GM10266 (cell line): ENCODE results near the gene SEMA6A.

Source experiments
- DNase-seq: peaks from one replicate; pipeline ENCODE4 v3.0.0; 2012; ENCODE audit errors: extremely low spot score
- TF ChIP-seq, protein P1 (sequence below): IDR thresholded peaks from 2 replicates; pipeline ENCODE4 v1.5.1; 2012; ENCODE audit warnings: mild to moderate bottlenecking, low read depth; ENCODE audit not compliant: control insufficient read depth, insufficient read depth; ENCODE audit errors: missing control alignments

Gene SEMA6A

DNA sequence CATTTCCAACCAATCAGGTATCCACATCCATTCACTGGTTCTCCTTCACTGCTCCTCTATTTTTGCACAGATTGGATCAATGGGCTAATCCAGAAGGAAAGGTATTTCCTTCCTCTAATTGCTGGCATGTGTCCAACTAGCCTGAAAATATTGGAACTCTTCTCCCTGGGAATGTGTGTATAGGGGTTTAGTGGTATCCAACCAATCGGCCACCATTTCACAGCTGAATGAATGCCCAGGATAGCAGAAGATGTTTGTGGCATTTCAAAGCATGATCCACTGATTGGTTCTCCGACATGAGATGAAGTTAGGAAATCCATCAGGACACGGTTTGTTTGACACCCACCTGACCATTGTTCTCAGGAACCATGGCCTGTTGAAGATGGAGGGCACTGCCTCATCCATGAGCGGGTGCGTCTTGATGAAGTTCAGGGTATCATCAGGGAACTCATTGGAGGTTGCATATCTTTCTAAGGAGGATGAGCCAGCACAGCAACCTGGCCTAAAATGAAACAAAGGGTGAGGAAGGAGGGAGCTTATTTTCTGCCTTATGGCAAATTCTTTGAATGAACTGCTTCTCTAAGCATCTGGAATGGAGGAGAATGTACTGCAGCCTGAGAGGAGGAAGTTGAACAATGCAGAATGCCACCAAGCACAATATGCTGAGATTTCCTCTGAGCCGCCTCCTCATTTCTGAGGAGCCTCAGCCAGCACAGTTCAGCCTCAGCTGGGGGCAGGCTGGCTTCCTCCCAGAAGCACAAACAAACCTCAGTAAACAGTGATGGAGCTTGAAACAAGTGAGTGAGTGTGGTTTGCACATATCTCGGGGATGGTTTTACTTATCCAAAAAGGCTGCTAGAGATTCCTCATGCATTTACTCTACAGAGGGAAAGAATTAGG lies 94.6 kb downstream of the SEMA6A start:
- DNase-seq = no peak
- TF ChIP-seq, protein P1, sequence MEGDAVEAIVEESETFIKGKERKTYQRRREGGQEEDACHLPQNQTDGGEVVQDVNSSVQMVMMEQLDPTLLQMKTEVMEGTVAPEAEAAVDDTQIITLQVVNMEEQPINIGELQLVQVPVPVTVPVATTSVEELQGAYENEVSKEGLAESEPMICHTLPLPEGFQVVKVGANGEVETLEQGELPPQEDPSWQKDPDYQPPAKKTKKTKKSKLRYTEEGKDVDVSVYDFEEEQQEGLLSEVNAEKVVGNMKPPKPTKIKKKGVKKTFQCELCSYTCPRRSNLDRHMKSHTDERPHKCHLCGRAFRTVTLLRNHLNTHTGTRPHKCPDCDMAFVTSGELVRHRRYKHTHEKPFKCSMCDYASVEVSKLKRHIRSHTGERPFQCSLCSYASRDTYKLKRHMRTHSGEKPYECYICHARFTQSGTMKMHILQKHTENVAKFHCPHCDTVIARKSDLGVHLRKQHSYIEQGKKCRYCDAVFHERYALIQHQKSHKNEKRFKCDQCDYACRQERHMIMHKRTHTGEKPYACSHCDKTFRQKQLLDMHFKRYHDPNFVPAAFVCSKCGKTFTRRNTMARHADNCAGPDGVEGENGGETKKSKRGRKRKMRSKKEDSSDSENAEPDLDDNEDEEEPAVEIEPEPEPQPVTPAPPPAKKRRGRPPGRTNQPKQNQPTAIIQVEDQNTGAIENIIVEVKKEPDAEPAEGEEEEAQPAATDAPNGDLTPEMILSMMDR = no peak

DNA sequence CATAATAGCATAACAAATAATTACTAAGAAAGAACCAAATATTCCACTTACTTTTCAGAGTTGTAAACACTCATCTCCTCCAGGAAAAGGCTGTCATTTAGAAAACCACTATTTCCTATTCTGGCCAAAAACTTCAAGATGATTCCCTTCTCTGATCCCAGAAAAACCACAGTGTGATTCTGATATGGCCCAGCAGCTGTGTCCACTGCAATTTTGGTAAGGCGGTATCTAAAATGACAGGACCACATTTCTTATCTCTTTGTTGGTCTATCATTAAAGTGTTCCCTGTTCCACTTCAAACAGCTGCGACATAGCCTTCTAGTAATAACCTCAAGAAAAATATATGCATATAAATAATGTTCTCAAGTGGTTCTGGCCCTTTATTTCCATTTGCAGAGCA lies 96.1 kb downstream of the SEMA6A start:
- no peak for DNase-seq
- TF ChIP-seq, protein P1 = no peak

DNA sequence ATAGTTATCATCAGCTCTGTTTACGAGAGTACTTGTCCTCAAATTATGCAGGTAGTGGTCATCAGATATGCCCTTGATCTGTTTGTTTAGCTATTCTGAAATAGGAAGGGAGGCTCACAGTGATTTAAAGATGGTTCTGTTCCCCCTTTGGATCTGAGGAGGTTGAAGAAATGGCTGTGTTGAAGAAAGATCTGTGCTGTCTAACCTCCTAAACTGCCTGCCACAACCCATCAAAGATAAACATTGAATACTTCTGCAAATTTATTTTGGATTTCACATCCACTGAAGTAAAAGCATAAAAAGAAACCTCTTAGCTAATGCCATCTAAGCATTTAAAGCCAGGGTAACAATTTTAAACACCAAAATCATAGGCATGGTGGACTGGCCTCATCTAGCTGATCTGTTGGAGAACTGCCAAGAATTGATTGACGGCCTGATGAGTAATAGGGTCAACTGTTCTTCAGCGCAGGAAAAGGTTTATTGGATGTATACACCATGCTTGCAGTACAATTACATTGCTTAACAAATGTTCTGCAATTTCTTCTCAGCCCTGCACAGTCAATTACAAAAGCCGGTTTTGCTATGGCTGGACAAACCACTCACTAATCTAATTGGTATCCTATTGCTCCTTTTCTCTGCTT lies 97.6 kb downstream of the SEMA6A start:
- TF ChIP-seq, protein P1 = no peak
- DNase-seq = no peak

DNA sequence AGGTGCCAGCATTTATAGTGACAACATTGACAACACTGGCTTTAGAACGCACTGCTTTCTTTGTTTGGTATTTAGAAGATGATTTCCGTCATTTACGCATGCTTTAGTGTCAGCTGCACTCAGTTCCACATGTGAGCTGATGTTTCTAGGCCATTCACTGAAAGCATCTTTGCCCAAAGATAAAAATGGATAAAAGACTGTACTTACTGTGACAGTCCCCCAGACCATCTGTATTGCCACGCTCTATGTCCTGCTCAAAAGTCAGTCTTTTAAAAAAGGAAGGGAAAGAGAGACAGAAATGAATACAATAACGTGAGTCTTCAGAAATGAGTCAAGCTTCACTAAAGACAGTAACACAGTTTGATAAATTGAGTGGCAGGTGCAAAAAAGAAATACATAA lies 99.3 kb downstream of the SEMA6A start:
- DNase-seq = no peak
- TF ChIP-seq, protein P1 = no peak

DNA sequence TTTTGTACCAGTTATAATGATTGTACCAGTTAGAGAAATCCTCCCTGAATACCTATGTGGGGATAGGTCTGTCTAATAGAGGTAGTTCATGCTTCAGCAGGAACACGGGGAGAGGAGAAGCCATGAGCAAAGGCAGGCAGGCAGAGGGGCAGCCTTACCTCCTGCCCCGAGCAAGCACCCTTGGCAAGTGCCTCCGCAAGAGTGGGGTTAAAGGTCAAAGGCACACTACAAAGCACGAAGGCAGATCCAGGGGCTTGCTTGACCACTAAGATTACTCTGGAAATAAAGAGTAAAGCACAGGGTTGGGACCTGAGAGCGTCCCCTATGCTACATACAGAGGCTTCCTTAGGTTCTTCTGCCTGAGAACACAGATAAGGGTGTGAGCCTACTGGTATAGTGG lies 100.9 kb downstream of the SEMA6A start:
- TF ChIP-seq, protein P1 = no peak
- DNase-seq = no peak

DNA sequence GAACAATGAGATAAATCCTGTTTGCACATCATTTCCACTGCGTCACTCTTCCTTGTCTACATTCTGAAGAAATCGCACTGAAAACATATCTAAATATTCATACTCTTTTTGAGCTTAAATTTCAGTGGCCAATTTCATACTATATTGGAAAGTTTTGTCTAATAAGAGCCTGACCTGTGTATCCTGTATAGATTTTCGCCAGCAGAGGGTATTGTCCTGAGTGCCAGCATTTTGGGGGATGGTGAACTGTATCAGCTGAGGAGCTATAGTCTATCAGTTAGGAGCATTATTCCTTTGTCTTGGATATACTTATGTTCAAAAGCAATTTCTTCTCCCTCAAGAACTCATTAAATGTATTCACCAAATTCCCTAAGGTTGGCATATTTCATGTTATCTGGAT lies 102.3 kb downstream of the SEMA6A start:
- no peak for DNase-seq
- TF ChIP-seq, protein P1 = no peak

DNA sequence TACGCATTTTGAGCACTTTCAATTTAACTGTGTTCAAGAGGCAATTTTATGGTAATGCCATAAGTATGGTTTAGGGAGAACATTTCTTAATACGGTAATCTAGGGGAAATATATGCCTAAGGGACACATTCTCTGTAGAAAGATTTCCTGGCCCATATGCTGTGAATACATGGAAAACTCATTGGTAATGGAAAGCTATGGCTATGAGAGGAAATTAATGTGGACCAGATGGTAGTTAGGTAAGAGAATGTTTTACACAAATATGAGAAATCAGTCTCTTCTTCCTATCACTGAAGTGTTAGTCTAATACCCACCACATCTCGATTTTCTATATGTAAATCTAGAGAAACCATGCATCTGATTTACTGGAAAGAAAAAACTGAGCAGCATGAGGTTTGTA lies 105.0 kb downstream of the SEMA6A start:
- TF ChIP-seq, protein P1 = no peak
- no peak for DNase-seq
